HTERT RPE-1 (cell line): Measurements from ENCODE around the gene ILK.

Source experiments
- in situ Hi-C: fragments of 300-500 bp; cut with MboI; formaldehyde crosslinking; loops from 4 replicates; pipeline ENCODE4 v1.14.3; 2020; ENCODE audit warnings: low sequenced_read_pairs

Gene ILK

GRCh38 chr11:6633422-6634408 lies 30.1 kb downstream of the ILK start:
- in situ Hi-C loops: no loop called here

- in situ Hi-C loops: no loop called here
Measured at GRCh38 chr11:6634534-6634933, 31.0 kb downstream of the ILK start.

GRCh38 chr11:6635082-6635932 lies 31.7 kb downstream of the ILK start:
- in situ Hi-C loops: no loop called here

GRCh38 chr11:6636480-6636879 lies 32.9 kb downstream of the ILK start:
- in situ Hi-C loops: no loop called here

- in situ Hi-C loops: no loop called here
Measured at GRCh38 chr11:6637871-6638270, 34.3 kb downstream of the ILK start.

GRCh38 chr11:6638429-6638828 lies 34.9 kb downstream of the ILK start:
- in situ Hi-C loops: no loop called here

- in situ Hi-C loops: no loop called here
Measured at GRCh38 chr11:6640036-6640984, 36.7 kb downstream of the ILK start.

- in situ Hi-C loops: no loop called here
Measured at GRCh38 chr11:6640985-6641701, 37.6 kb downstream of the ILK start.

GRCh38 chr11:6642957-6643356 lies 39.4 kb downstream of the ILK start:
- in situ Hi-C loops: no loop called here

- in situ Hi-C loops: no loop called here
Measured at GRCh38 chr11:6646071-6646470, 42.5 kb downstream of the ILK start.

- in situ Hi-C loops: no loop called here
Measured at GRCh38 chr11:6646576-6646917, 43.0 kb downstream of the ILK start.

- in situ Hi-C loops: no loop called here
Measured at GRCh38 chr11:6646918-6647679, 43.5 kb downstream of the ILK start.

GRCh38 chr11:6647836-6648235 lies 44.3 kb downstream of the ILK start:
- in situ Hi-C loops: no loop called here

GRCh38 chr11:6648501-6648900 lies 44.9 kb downstream of the ILK start:
- in situ Hi-C loops: no loop called here

GRCh38 chr11:6650104-6650503 lies 46.5 kb downstream of the ILK start:
- in situ Hi-C loops: no loop called here

- in situ Hi-C loops: no loop called here
Measured at GRCh38 chr11:6650980-6651379, 47.4 kb downstream of the ILK start.

- in situ Hi-C loops: no loop called here
Measured at GRCh38 chr11:6652182-6652581, 48.6 kb downstream of the ILK start.

GRCh38 chr11:6653097-6653496 lies 49.5 kb downstream of the ILK start:
- in situ Hi-C loops: no loop called here

- in situ Hi-C loops: no loop called here
Measured at GRCh38 chr11:6653656-6654055, 50.1 kb downstream of the ILK start.
